Ascending aorta (tissue), 2 donors: ENCODE results near the gene TULP1. TPM values are rescaled to one million over a fixed set of nuclear protein-coding genes. Genes with fewer than 3 reads are reported as not detected.

Experiments used
- DNase-seq, 2 donors: peaks; one replicate each; pipeline ENCODE4 v3.0.0-alpha.2; 2019; ENCODE audit warnings: low spot score in 2 of 2
- H3K27ac ChIP-seq, 2 donors: fragments of 200-600 bp; sonication (generic); one replicate each; pipeline ENCODE4 v1.5.1; 2016 to 2017; ENCODE audit warnings: mild to moderate bottlenecking in 1 of 2
- H3K27me3 ChIP-seq: fragments of 200-600 bp; sonication (generic); one replicate; pipeline ENCODE4 v1.5.1; 2017
- H3K36me3 ChIP-seq, 2 donors: fragments of 200-600 bp; sonication (generic); one replicate each; pipeline ENCODE4 v1.5.1; 2016
- H3K4me1 ChIP-seq, 2 donors: fragments of 200-600 bp; sonication (generic); one replicate each; pipeline ENCODE4 v1.5.1; 2016 to 2017; ENCODE audit warnings: mild to moderate bottlenecking in 1 of 2
- H3K4me3 ChIP-seq, 2 donors: fragments of 200-600 bp; sonication (generic); one replicate each; pipeline ENCODE4 v1.5.1; 2016 to 2017; ENCODE audit warnings: mild to moderate bottlenecking in 1 of 2
- H3K9me3 ChIP-seq, 2 donors: fragments of 200-600 bp; sonication (generic); one replicate each; pipeline ENCODE4 v1.5.1; 2016
- CTCF ChIP-seq, 3 experiments: fragments of 200-600 bp in 2 of 3; fragments of 450-650 bp in 1 of 3; sonication (generic) in 2 of 3; IDR thresholded peaks; one replicate each; pipeline ENCODE4 v1.5.1; 2016 to 2019; ENCODE audit warnings: antibody characterized with exemption in 3 of 3, mild to moderate bottlenecking in 1 of 3, moderate library complexity in 1 of 3
- intact Hi-C: fragments of 100-400 bp; cut with DNase I; formaldehyde crosslinking; loops from one replicate; pipeline ENCODE4 v1.15.1; 2023
- total RNA-seq: library from RNA; depleted of rRNA; stranded (reverse); fragments of >200 nt; gene quantifications from one replicate; pipeline ENCODE4 v1.1.0, GENCODE V29; 2016

The TULP1 gene
- total RNA-seq, 1 donor from 2014 or later: not detected

DNA sequence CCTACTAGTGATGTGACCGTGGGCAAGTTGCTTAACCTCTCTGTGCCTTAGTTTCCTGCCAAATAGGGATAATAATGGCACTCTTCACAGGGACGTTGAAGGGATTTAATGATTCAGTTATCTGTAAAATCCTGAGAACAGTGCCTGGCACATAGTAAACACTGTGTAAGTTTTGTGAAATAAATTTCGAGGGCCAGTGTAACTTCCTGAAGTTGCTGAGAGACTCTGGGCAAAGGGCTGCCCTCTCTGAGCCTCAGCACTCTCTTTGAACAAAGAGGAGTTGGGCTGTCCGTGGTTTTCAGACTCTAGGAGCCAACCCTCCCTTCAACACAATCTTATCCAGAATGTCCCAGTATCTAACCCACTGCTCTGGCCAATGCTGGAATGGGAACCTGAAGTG, 13.3 kb downstream of the TULP1 start:
- H3K27ac ChIP-seq: no peak overlapping the region
- TF ChIP-seq CTCF (IDR thresholded peaks at IDR 0.05): no peak
- no peak for DNase-seq
- H3K4me3 ChIP-seq: no peak overlapping the region
- intact Hi-C loops: loop anchor here (5.0 kb wide), 2 partner anchors 528 to 698 kb away; partner anchors contain the start of genes BRPF3 and MAPK14
- H3K36me3 ChIP-seq: no peaks in the 10 kb centered on the region
- H3K4me1 ChIP-seq: peaks cover 9 to 16% of the 10 kb centered on the region in 2 donors
- no peaks in the 10 kb centered on the region for H3K9me3 ChIP-seq
- peaks cover 6% of the 10 kb centered on the region for H3K27me3 ChIP-seq

DNA sequence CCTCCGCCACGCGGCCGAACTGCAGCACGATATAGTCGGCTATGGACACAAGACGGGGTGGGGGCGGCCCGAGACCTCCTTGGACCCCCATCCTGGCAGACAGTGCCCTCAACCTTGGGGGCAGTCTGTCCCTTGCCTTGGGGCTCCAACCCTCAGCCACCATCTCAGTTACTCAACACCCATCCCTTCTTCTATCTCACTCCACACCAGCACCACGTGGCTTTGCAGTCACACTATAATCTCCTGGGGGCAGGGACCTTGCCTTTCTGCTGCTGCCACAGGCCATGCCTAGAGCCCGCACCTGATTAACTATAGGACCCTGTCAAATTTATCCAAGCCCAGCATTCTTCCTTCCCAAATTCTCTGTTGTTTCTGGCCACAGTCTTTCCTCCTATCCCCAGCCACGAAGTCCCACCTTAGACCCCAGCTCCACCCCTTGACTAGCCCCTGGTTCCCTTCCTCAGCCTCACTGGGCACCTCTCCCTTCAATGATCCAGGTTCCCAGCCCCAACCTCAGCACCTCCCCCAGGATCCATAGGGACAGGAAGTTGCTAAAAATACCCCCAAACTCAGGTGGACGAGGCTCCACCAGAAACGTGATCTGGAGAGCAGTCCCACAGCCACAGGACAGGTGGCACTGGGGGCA, 14.2 kb downstream of the TULP1 start:
- H3K27me3 ChIP-seq: peaks cover 3% of the 10 kb centered on the region
- H3K27ac ChIP-seq: peak overlapping the region in 1 of 2 donors; percentile 99
- no peaks in the 10 kb centered on the region for H3K36me3 ChIP-seq
- TF ChIP-seq CTCF (IDR thresholded peaks at IDR 0.05): no peak
- no peak for DNase-seq
- peaks cover 15 to 21% of the 10 kb centered on the region in 2 donors for H3K4me1 ChIP-seq
- peak overlapping the region; percentile 96 to 98 for H3K4me3 ChIP-seq
- intact Hi-C loops: loop anchor here (5.0 kb wide), 2 partner anchors 529 to 699 kb away; partner anchors contain the start of genes BRPF3 and MAPK14
- no peaks in the 10 kb centered on the region for H3K9me3 ChIP-seq

- peak overlapping the region; percentile 99 to 100 for H3K27ac ChIP-seq
- DNase-seq: peak in 1 of 2 donors; percentile 86
- H3K36me3 ChIP-seq: no peaks in the 10 kb centered on the region
- H3K4me1 ChIP-seq: peaks cover 16 to 23% of the 10 kb centered on the region in 2 donors
- TF ChIP-seq CTCF (IDR thresholded peaks at IDR 0.05): no peak
- intact Hi-C loops: loop anchor here (1.0 to 5.0 kb wide), 4 partner anchors 29 to 700 kb away; partner anchors contain the start of genes BRPF3, FANCE, MAPK14 and RPL10A
- no peaks in the 10 kb centered on the region for H3K27me3 ChIP-seq
- peak overlapping the region; percentile 96 to 98 for H3K4me3 ChIP-seq
- H3K9me3 ChIP-seq: no peaks in the 10 kb centered on the region
Observed at GRCh38 chr6:35497571-35498421, 14.9 kb downstream of the TULP1 start.

- TF ChIP-seq CTCF (IDR thresholded peaks at IDR 0.05): peak in 2 of 3 experiments; percentile 18 to 37
- DNase-seq: peak in 1 of 2 donors; percentile 80
- H3K27me3 ChIP-seq: no peaks in the 10 kb centered on the region
- peak within 1 kb of the TSS; percentile 96 to 98 for H3K4me3 ChIP-seq
- H3K36me3 ChIP-seq: no peaks in the 10 kb centered on the region
- intact Hi-C loops: loop anchor here (1.0 to 5.0 kb wide), 4 partner anchors 29 to 700 kb away; partner anchors contain the start of genes BRPF3, FANCE, MAPK14 and RPL10A
- H3K27ac ChIP-seq: peak within 1 kb of the TSS; percentile 99 to 100
- no peaks in the 10 kb centered on the region for H3K9me3 ChIP-seq
- peaks cover 16 to 31% of the 10 kb centered on the region in 2 donors for H3K4me1 ChIP-seq
Observed at GRCh38 chr6:35496841-35497570, 15.7 kb downstream of the TULP1 start, which contains the start of gene TEAD3. Gene TEAD3, minus strand, starts transcription at chr6:35497079.
